Peyer's patch (tissue), 4 donors: ENCODE measurements around the gene TNNT2.

Experiments used
- CTCF ChIP-seq, 6 experiments: fragments of 450-650 bp in 4 of 6; fragments of 200-600 bp in 2 of 6; sonication (generic) in 1 of 6; IDR thresholded peaks; one replicate each; pipeline ENCODE4 v1.5.1; 2017 to 2019; ENCODE audit warnings: antibody characterized with exemption in 6 of 6, mild to moderate bottlenecking in 3 of 6, moderate library complexity in 1 of 6
- POLR2A ChIP-seq, 2 donors: fragments of 450-650 bp; IDR thresholded peaks; one replicate each; pipeline ENCODE4 v1.5.1; 2017; ENCODE audit warnings: antibody characterized with exemption in 2 of 2, mild to moderate bottlenecking in 2 of 2, moderate library complexity in 2 of 2

- TF ChIP-seq CTCF (IDR thresholded peaks at IDR 0.05) = no peak
- TF ChIP-seq POLR2A (IDR thresholded peaks at IDR 0.05) = no peak
Measured at GRCh38 chr1:201316556-201316955, 60.9 kb downstream of the TNNT2 start.
